ENCODE measurements around the gene CDHR2. TPM values are rescaled to one million over a fixed set of nuclear protein-coding genes. Genes with fewer than 3 reads are reported as not detected.
A peak's percentile ranks its signal among the peaks of the same experiment; 100 is the strongest.

CDHR2 gene
- total and polyA plus RNA-seq, 2 of the 13 experiments (the other 11 are each of a cell fraction or from before 2014, with no cell fraction given): 17.9 to 20.9 TPM

GRCh38 chr5:176548967-176549444, at the start of gene CDHR2 (continued):
- TF ChIP-seq PRDM10 (CRISPR knock-in tag; IDR thresholded peaks at IDR 0.05; ENCODE audit: low read depth) (0 out of 2 replicates have a peak, but pooled peaks have one; percentile 24), ZNF737 (CRISPR knock-in tag; IDR thresholded peaks at IDR 0.05; ENCODE audit: borderline replicate concordance) (no peak), ZFX (CRISPR knock-in tag; IDR thresholded peaks at IDR 0.05; ENCODE audit: low read depth) (peak; percentile 74), ZNF629 (CRISPR knock-in tag; conservative IDR thresholded peaks at IDR 0.05) (no peak), ZBTB3 (CRISPR knock-in tag; IDR thresholded peaks at IDR 0.05; ENCODE audit: borderline replicate concordance, low read depth) (no peak), SMYD3 (CRISPR knock-in tag; IDR thresholded peaks at IDR 0.05) (no peak), ZHX1 (CRISPR knock-in tag; IDR thresholded peaks at IDR 0.05; ENCODE audit: low read depth) (no peak), ATM (IDR thresholded peaks at IDR 0.05; ENCODE audit: borderline replicate concordance) (no peak), ZNF382 (CRISPR knock-in tag; IDR thresholded peaks at IDR 0.05; ENCODE audit: borderline replicate concordance) (no peak), JUNB (CRISPR knock-in tag; IDR thresholded peaks at IDR 0.05; ENCODE audit: borderline replicate concordance) (no peak), ZKSCAN8 (CRISPR knock-in tag; IDR thresholded peaks at IDR 0.05; ENCODE audit: borderline replicate concordance) (no peak), CBX5 (CRISPR knock-in tag; IDR thresholded peaks at IDR 0.05; ENCODE audit: borderline replicate concordance) (no peak; the same call in 1 of the 2 replicates), HNF4G (IDR thresholded peaks at IDR 0.05; ENCODE audit: borderline replicate concordance, low read depth, low read length) (peak; percentile 58; the same call in 1 of the 2 replicates), HNF4G (CRISPR knock-in tag; IDR thresholded peaks at IDR 0.05; ENCODE audit: borderline replicate concordance, low read depth) (0 out of 2 replicates have a peak, but pooled peaks have one; percentile 27), ETV5 (CRISPR knock-in tag; IDR thresholded peaks at IDR 0.05; ENCODE audit: borderline replicate concordance) (no peak), NR2F2 (IDR thresholded peaks at IDR 0.05; ENCODE audit: borderline replicate concordance, low read depth) (0 out of 2 replicates have a peak, but pooled peaks have one; percentile 14), ZFY (CRISPR knock-in tag; IDR thresholded peaks at IDR 0.05) (peak; percentile 56), SMARCE1 (IDR thresholded peaks at IDR 0.05; ENCODE audit: borderline replicate concordance) (no peak), ZNF746 (CRISPR knock-in tag; IDR thresholded peaks at IDR 0.05) (no peak), FUBP1 (CRISPR knock-in tag; IDR thresholded peaks at IDR 0.05; ENCODE audit: borderline replicate concordance) (no peak), GATAD1 (CRISPR knock-in tag; IDR thresholded peaks at IDR 0.05) (no peak), SAP130 (CRISPR knock-in tag; IDR thresholded peaks at IDR 0.05; ENCODE audit: low read depth) (peak; percentile 82)

Data from HepG2 (cell line).